Mammary microvascular endothelial cell (primary cell): Measurements from ENCODE around the gene LRRC17. TPM values are rescaled to one million over a fixed set of nuclear protein-coding genes. Genes with fewer than 3 reads are reported as not detected.

ENCODE experiments used
- total RNA-seq: library from RNA; depleted of rRNA; stranded (reverse); fragments of >200 nt; gene quantifications from 2 replicates; pipeline ENCODE4 v1.2.3, GENCODE V29; 2015

Gene LRRC17
- total RNA-seq = 2.1 and 3.3 TPM in 2 replicates

GRCh38 chr7:102912742-102913141 lies at the start of gene LRRC17:
LRRC17 (plus strand) TSS chr7:102913000; CDS start chr7:102933914, 20,914 bp downstream.

Other genes starting within 250 kb of the LRRC17 start
- gene POLR2J2, start 241.3 kb upstream of the LRRC17 start, total RNA-seq = not detected in 2 replicates
- gene FAM185A, start 164.0 kb upstream of the LRRC17 start, total RNA-seq = 11.5 and 12.5 TPM in 2 replicates
- 0.87 and 1.7 TPM in 2 replicates for gene FBXL13, start 161.8 kb downstream of the LRRC17 start, total RNA-seq
- 25.2 and 27.2 TPM in 2 replicates for gene ARMC10, start 162.1 kb downstream of the LRRC17 start, total RNA-seq
- gene NAPEPLD, start 236.1 kb downstream of the LRRC17 start, total RNA-seq = 3.1 and 4.4 TPM in 2 replicates